Right lobe of liver (tissue), 4 donors: ENCODE measurements around the gene COL6A5.

Experiments used
- POLR2A ChIP-seq: fragments of 450-650 bp; IDR thresholded peaks from one replicate; pipeline ENCODE4 v1.6.1; 2017; ENCODE audit warnings: antibody characterized with exemption, mild to moderate bottlenecking
- TF ChIP-seq, protein P1 (sequence below), 4 donors: fragments of 200-600 bp in 3 of 4; fragments of 450-650 bp in 1 of 4; IDR thresholded peaks; one replicate each; pipeline versions ENCODE4 v1.5.1 to v1.8.0; 2016 to 2022; ENCODE audit warnings: antibody characterized with exemption in 4 of 4, mild to moderate bottlenecking in 2 of 4
- donor health status: DM: no; HTN: no; CAD: no.
- donor health status: DM: no; HTN: no; CAD: no.
- donor health status: DM: no; HTN: yes; CAD: no.

DNA sequence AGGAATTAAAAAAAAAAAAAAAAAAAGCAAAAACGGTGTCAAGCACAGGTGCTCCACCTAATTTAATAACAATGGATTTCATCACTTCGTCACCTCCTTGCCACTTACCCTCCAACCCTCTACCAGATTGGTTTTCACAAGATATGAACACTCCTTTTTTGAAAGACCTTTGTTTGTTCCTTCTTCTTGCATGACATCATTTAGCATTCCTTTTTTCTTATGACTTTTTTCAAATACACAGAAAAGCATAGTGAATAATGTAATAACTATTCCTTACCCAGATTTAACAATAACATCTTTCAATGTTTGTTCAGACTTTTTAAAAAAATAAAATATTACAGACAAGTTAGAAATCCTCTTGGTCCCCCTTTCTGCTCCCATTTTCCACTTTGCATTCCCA is 187.8 kb downstream of the COL6A5 start:
- TF ChIP-seq, protein P1, sequence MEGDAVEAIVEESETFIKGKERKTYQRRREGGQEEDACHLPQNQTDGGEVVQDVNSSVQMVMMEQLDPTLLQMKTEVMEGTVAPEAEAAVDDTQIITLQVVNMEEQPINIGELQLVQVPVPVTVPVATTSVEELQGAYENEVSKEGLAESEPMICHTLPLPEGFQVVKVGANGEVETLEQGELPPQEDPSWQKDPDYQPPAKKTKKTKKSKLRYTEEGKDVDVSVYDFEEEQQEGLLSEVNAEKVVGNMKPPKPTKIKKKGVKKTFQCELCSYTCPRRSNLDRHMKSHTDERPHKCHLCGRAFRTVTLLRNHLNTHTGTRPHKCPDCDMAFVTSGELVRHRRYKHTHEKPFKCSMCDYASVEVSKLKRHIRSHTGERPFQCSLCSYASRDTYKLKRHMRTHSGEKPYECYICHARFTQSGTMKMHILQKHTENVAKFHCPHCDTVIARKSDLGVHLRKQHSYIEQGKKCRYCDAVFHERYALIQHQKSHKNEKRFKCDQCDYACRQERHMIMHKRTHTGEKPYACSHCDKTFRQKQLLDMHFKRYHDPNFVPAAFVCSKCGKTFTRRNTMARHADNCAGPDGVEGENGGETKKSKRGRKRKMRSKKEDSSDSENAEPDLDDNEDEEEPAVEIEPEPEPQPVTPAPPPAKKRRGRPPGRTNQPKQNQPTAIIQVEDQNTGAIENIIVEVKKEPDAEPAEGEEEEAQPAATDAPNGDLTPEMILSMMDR (IDR thresholded peaks at IDR 0.05) = no peak
- no peak for TF ChIP-seq POLR2A
